ENCODE results near the gene PRM3. TPM values are rescaled to one million over a fixed set of nuclear protein-coding genes. Genes with fewer than 3 reads are reported as not detected.

PRM3 gene
- total RNA-seq, 1 donor from 2014 or later, result not detected

GRCh38 chr16:11303405-11304138 lies 30.1 kb upstream of the PRM3 start:
- Mint-ChIP-seq H3K36me3 (no peaks in the 10 kb centered on the region), H3K27me3 (ENCODE audit: insufficient read depth, low read depth) (peaks cover 13% of the 10 kb centered on the region), H3K4me3 (peak overlapping the region; percentile 51), H3K9me3 (peaks cover 4% of the 10 kb centered on the region), H3K27ac (peak overlapping the region; percentile 26), H3K4me1 (peaks cover 15% of the 10 kb centered on the region)
- no peak overlapping the region for H3K27ac ChIP-seq
- H3K4me1 ChIP-seq, result peaks cover 2% of the 10 kb centered on the region
- H2AFZ ChIP-seq (replicated peaks), result no peak overlapping the region
- no peak for DNase-seq (ENCODE audit: low spot score)
- H3K79me2 ChIP-seq (ENCODE audit: low read depth), result no peaks in the 10 kb centered on the region
- H3K9ac ChIP-seq, result no peak overlapping the region
- H4K20me1 ChIP-seq (ENCODE audit: low read depth), result no peaks in the 10 kb centered on the region
- no peak overlapping the region for H3K4me3 ChIP-seq
- H3F3A ChIP-seq (ENCODE audit: low read depth), result no peaks in the 10 kb centered on the region
- no peaks in the 10 kb centered on the region for H3K27me3 ChIP-seq
- H3K9me3 ChIP-seq (ENCODE audit: low read depth), result no peaks in the 10 kb centered on the region
- H3K36me3 ChIP-seq, result no peaks in the 10 kb centered on the region
- H3K4me2 ChIP-seq, result no peak overlapping the region
- TF ChIP-seq EZH2phosphoT487 (IDR thresholded peaks at IDR 0.05) (no peak), EZH2 (IDR thresholded peaks at IDR 0.05) (no peak), CTCF (IDR thresholded peaks at IDR 0.05) (no peak)

- Histone ChIP-seq H3K4me3 (no peak overlapping the region), H3F3A (ENCODE audit: low read depth) (no peaks in the 10 kb centered on the region), H4K20me1 (ENCODE audit: low read depth) (no peaks in the 10 kb centered on the region), H3K79me2 (ENCODE audit: low read depth) (no peaks in the 10 kb centered on the region), H2AFZ (replicated peaks) (no peak overlapping the region), H3K36me3 (no peaks in the 10 kb centered on the region), H3K4me2 (no peak overlapping the region), H3K27me3 (no peaks in the 10 kb centered on the region), H3K4me1 (peaks cover 2% of the 10 kb centered on the region), H3K9ac (no peak overlapping the region), H3K27ac (no peak overlapping the region), H3K9me3 (ENCODE audit: low read depth) (no peaks in the 10 kb centered on the region)
- TF ChIP-seq EZH2 (IDR thresholded peaks at IDR 0.05) (no peak), CTCF (IDR thresholded peaks at IDR 0.05) (no peak), EZH2phosphoT487 (IDR thresholded peaks at IDR 0.05) (no peak)
- no peak overlapping the region for H3K4me3 Mint-ChIP-seq
- H3K27me3 Mint-ChIP-seq (ENCODE audit: insufficient read depth, low read depth), result peaks cover 13% of the 10 kb centered on the region
- peaks cover 4% of the 10 kb centered on the region for H3K9me3 Mint-ChIP-seq
- no peak overlapping the region for H3K27ac Mint-ChIP-seq
- H3K4me1 Mint-ChIP-seq, result peaks cover 19% of the 10 kb centered on the region
- H3K36me3 Mint-ChIP-seq, result no peaks in the 10 kb centered on the region
- no peak for DNase-seq (ENCODE audit: low spot score)
These were observed 29.5 kb upstream of the PRM3 start for GRCh38 chr16:11302977-11303376.

GRCh38 chr16:11301645-11302501 lies 28.4 kb upstream of the PRM3 start:
- H3K4me1 Mint-ChIP-seq, result peaks cover 30% of the 10 kb centered on the region
- H4K20me1 ChIP-seq (ENCODE audit: low read depth), result no peaks in the 10 kb centered on the region
- H3K27me3 ChIP-seq, result no peaks in the 10 kb centered on the region
- peaks cover 4% of the 10 kb centered on the region for H3K9me3 Mint-ChIP-seq
- H3K9me3 ChIP-seq (ENCODE audit: low read depth), result no peaks in the 10 kb centered on the region
- no peak overlapping the region for H3K9ac ChIP-seq
- H3K36me3 Mint-ChIP-seq, result no peaks in the 10 kb centered on the region
- no peak overlapping the region for H3K4me2 ChIP-seq
- H3K4me3 ChIP-seq, result no peak overlapping the region
- no peak overlapping the region for H3K4me3 Mint-ChIP-seq
- H3K27ac Mint-ChIP-seq, result no peak overlapping the region
- no peaks in the 10 kb centered on the region for H3K79me2 ChIP-seq (ENCODE audit: low read depth)
- H3K4me1 ChIP-seq, result peaks cover 8% of the 10 kb centered on the region
- H3K27me3 Mint-ChIP-seq (ENCODE audit: insufficient read depth, low read depth), result peaks cover 13% of the 10 kb centered on the region
- H3K36me3 ChIP-seq, result no peaks in the 10 kb centered on the region
- no peaks in the 10 kb centered on the region for H3F3A ChIP-seq (ENCODE audit: low read depth)
- TF ChIP-seq CTCF (IDR thresholded peaks at IDR 0.05) (no peak), EZH2phosphoT487 (IDR thresholded peaks at IDR 0.05) (no peak), EZH2 (IDR thresholded peaks at IDR 0.05) (no peak)
- DNase-seq (ENCODE audit: low spot score), result no peak
- H3K27ac ChIP-seq, result no peak overlapping the region
- no peak overlapping the region for H2AFZ ChIP-seq (replicated peaks)
